K562 (cell line): ENCODE measurements around the gene PACC1.
A peak's percentile ranks its signal among the peaks of the same experiment; 100 is the strongest.

Source experiments
- ETV6 ChIP-seq, 3 experiments: fragments of 150-350 bp in 1 of 3; sonication (generic) in 1 of 3; formaldehyde crosslinking in 1 of 3; IDR thresholded peaks; 2 replicates each; pipeline versions ENCODE4 v1.6.1 to v1.8.0; 2014 to 2022; ENCODE audit warnings: borderline replicate concordance in 2 of 3, low read depth in 2 of 3, antibody characterized with exemption in 1 of 3, low read length in 1 of 3, mild to moderate bottlenecking in 1 of 3, missing genetic modification reagents in 1 of 3
- NBN ChIP-seq: fragments of 450-650 bp; IDR thresholded peaks from 2 replicates; pipeline ENCODE4 v1.6.1; 2016; ENCODE audit warnings: low read depth, mild to moderate bottlenecking
- POLR2AphosphoS5 ChIP-seq: IDR thresholded peaks from 2 replicates; pipeline ENCODE4 v1.6.1; 2011; ENCODE audit warnings: mild to moderate bottlenecking, low read depth, low read length, moderate library complexity; ENCODE audit not compliant: control insufficient read depth, insufficient read depth
- SRF ChIP-seq, 2 experiments: fragments of 250-450, 450-650 bp in 1 of 2; sonication (Bioruptor Pico) in 1 of 2; sonication (generic) in 1 of 2; formaldehyde crosslinking; IDR thresholded peaks; 2 replicates each; pipeline versions ENCODE4 v1.5.0 to v1.5.1; 2020 to 2022; ENCODE audit warnings: mild to moderate bottlenecking in 1 of 2, missing genetic modification reagents in 1 of 2
- ZNF217 ChIP-seq: sonication (generic); formaldehyde crosslinking; IDR thresholded peaks from 2 replicates; pipeline ENCODE4 v1.8.0; 2022; ENCODE audit warnings: mild to moderate bottlenecking, missing genetic modification reagents

- TF ChIP-seq SRF (CRISPR knock-in tag; IDR thresholded peaks at IDR 0.05): no peak
- TF ChIP-seq NBN: peak; percentile 84; the same call in 1 of the 2 replicates
- no peak for TF ChIP-seq ETV6 (IDR thresholded peaks at IDR 0.05; ENCODE audit: borderline replicate concordance in 1 of 2, low read depth in 2 of 2, low read length in 1 of 2)
- no peak for TF ChIP-seq ETV6 (CRISPR knock-in tag; IDR thresholded peaks at IDR 0.05; ENCODE audit: borderline replicate concordance)
- no peak for TF ChIP-seq ZNF217 (CRISPR knock-in tag)
- peak; percentile 35; the same call in 1 of the 2 replicates for TF ChIP-seq POLR2AphosphoS5
Measured at GRCh38 chr1:212438831-212439237, 24.1 kb upstream of the PACC1 start.
